Measurements from ENCODE around the gene RAMP2. TPM values are rescaled to one million over a fixed set of nuclear protein-coding genes. Genes with fewer than 3 reads are reported as not detected.

Gene RAMP2
- total and polyA plus RNA-seq, 2 of the 13 experiments (the other 11 are each of a cell fraction or from before 2014, with no cell fraction given) = 1.4 to 5.2 TPM

DNA sequence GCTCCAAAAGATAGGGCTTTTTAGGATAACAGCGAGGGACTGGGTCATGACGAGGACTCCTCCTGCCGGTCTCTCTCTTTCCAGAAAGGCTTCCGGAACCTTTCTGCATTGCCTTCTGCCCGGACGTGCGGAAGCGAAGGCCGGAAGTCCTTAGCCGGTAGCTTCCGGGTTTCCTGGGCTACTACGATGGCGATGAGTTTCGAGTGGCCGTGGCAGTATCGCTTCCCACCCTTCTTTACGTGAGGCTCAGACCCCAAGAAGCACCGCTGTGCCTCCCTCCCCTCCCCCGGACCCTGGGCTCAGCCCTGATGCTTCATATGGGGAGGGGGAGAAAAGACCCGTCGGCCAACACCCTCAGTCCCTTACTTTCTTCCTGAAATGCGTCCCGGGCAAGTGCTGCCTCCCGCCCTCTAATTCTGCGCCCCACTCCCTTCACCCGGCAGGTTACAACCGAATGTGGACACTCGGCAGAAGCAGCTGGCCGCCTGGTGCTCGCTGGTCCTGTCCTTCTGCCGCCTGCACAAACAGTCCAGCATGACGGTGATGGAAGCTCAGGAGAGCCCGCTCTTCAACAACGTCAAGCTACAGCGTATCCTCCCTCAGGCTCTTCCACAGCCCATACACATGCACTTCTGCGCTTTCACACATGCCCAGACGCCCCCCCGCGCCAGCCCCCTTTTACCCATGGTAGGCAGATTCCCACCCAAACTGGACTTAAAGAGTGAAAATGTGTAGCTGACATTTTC, 12.4 kb downstream of the RAMP2 start, which contains the start of gene VPS25 (continued):
- TF ChIP-seq, protein P1, sequence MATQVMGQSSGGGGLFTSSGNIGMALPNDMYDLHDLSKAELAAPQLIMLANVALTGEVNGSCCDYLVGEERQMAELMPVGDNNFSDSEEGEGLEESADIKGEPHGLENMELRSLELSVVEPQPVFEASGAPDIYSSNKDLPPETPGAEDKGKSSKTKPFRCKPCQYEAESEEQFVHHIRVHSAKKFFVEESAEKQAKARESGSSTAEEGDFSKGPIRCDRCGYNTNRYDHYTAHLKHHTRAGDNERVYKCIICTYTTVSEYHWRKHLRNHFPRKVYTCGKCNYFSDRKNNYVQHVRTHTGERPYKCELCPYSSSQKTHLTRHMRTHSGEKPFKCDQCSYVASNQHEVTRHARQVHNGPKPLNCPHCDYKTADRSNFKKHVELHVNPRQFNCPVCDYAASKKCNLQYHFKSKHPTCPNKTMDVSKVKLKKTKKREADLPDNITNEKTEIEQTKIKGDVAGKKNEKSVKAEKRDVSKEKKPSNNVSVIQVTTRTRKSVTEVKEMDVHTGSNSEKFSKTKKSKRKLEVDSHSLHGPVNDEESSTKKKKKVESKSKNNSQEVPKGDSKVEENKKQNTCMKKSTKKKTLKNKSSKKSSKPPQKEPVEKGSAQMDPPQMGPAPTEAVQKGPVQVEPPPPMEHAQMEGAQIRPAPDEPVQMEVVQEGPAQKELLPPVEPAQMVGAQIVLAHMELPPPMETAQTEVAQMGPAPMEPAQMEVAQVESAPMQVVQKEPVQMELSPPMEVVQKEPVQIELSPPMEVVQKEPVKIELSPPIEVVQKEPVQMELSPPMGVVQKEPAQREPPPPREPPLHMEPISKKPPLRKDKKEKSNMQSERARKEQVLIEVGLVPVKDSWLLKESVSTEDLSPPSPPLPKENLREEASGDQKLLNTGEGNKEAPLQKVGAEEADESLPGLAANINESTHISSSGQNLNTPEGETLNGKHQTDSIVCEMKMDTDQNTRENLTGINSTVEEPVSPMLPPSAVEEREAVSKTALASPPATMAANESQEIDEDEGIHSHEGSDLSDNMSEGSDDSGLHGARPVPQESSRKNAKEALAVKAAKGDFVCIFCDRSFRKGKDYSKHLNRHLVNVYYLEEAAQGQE (IDR thresholded peaks at IDR 0.05; ENCODE audit: borderline replicate concordance in 1 of 2, low read depth in 1 of 2, low read length in 2 of 2) = peak in 1 of 2 experiments; percentile 79; a peak in 3 of 4 replicates
- TF ChIP-seq NFRKB (IDR thresholded peaks at IDR 0.05) (no peak), ZNF280D (CRISPR knock-in tag; IDR thresholded peaks at IDR 0.05) (no peak), PRMT3 (CRISPR knock-in tag; IDR thresholded peaks at IDR 0.05; ENCODE audit: borderline replicate concordance, low read depth) (peak; percentile 61; the same call in 1 of the 2 replicates), NFIC (IDR thresholded peaks at IDR 0.05; ENCODE audit: low read length) (peak; percentile 38; the same call in 1 of the 2 replicates), SPEN (CRISPR knock-in tag; IDR thresholded peaks at IDR 0.05; ENCODE audit: low read depth) (peak; percentile 96), ZNF839 (CRISPR knock-in tag; IDR thresholded peaks at IDR 0.05; ENCODE audit: borderline replicate concordance) (peak; percentile 97), ZNF790 (CRISPR knock-in tag; IDR thresholded peaks at IDR 0.05; ENCODE audit: borderline replicate concordance) (no peak), TMF1 (CRISPR knock-in tag; IDR thresholded peaks at IDR 0.05; ENCODE audit: low read depth) (peak; percentile 79), KLF12 (CRISPR knock-in tag; IDR thresholded peaks at IDR 0.05; ENCODE audit: borderline replicate concordance) (peak; percentile 71; the same call in 1 of the 2 replicates), KDM3A (CRISPR knock-in tag; IDR thresholded peaks at IDR 0.05; ENCODE audit: low read depth) (peak; percentile 85; the same call in 1 of the 2 replicates), TSC22D2 (CRISPR knock-in tag; IDR thresholded peaks at IDR 0.05; ENCODE audit: borderline replicate concordance) (peak; percentile 94; the same call in 1 of the 2 replicates), ZNF383 (CRISPR knock-in tag; IDR thresholded peaks at IDR 0.05; ENCODE audit: borderline replicate concordance) (no peak), BATF2 (CRISPR knock-in tag; IDR thresholded peaks at IDR 0.05) (no peak)
- TF ChIP-seq, protein P2, sequence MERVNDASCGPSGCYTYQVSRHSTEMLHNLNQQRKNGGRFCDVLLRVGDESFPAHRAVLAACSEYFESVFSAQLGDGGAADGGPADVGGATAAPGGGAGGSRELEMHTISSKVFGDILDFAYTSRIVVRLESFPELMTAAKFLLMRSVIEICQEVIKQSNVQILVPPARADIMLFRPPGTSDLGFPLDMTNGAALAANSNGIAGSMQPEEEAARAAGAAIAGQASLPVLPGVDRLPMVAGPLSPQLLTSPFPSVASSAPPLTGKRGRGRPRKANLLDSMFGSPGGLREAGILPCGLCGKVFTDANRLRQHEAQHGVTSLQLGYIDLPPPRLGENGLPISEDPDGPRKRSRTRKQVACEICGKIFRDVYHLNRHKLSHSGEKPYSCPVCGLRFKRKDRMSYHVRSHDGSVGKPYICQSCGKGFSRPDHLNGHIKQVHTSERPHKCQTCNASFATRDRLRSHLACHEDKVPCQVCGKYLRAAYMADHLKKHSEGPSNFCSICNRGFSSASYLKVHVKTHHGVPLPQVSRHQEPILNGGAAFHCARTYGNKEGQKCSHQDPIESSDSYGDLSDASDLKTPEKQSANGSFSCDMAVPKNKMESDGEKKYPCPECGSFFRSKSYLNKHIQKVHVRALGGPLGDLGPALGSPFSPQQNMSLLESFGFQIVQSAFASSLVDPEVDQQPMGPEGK (CRISPR knock-in tag; IDR thresholded peaks at IDR 0.05) = peak; percentile 76
